Endodermal cell (in vitro differentiated cells): ENCODE data around the gene NOS3. TPM values are rescaled to one million over a fixed set of nuclear protein-coding genes. Genes with fewer than 3 reads are reported as not detected.

ENCODE experiments used
- DNase-seq: peaks from one replicate; pipeline ENCODE4 v3.0.0-alpha.2; 2017
- H3K27ac ChIP-seq: 2 replicates; pipeline ENCODE4 v1.5.1; 2013; ENCODE audit warnings: mild to moderate bottlenecking, low read depth, low read length, moderate library complexity
- H3K27me3 ChIP-seq: 2 replicates; pipeline ENCODE4 v1.6.1; 2013; ENCODE audit warnings: mild to moderate bottlenecking, low read length, moderate library complexity; ENCODE audit not compliant: insufficient read depth, control insufficient read depth, poor library complexity, severe bottlenecking
- H3K36me3 ChIP-seq: 2 replicates; pipeline ENCODE4 v1.7.0; 2013; ENCODE audit warnings: mild to moderate bottlenecking, low read length, moderate library complexity; ENCODE audit not compliant: control insufficient read depth, insufficient read depth
- H3K4me1 ChIP-seq: one replicate; pipeline ENCODE4 v1.7.0; 2013; ENCODE audit warnings: low read length; ENCODE audit not compliant: control insufficient read depth, insufficient read depth
- H3K4me3 ChIP-seq: 2 replicates; pipeline ENCODE4 v1.5.1; 2013; ENCODE audit warnings: mild to moderate bottlenecking, low read length, moderate library complexity
- H3K9ac ChIP-seq: 2 replicates; pipeline ENCODE4 v1.6.1; 2013; ENCODE audit warnings: mild to moderate bottlenecking, low read length, moderate library complexity; ENCODE audit not compliant: poor library complexity, severe bottlenecking; ENCODE audit errors: extremely low read depth
- H3K9me3 ChIP-seq: 2 replicates; pipeline ENCODE4 v1.6.1; 2013; ENCODE audit warnings: mild to moderate bottlenecking, low read length, moderate library complexity; ENCODE audit not compliant: control insufficient read depth
- H3K27ac Mint-ChIP-seq: 2 replicates; pipeline ENCODE4 v1.8.0; 2020; ENCODE audit warnings: mixed read lengths
- H3K27me3 Mint-ChIP-seq: 2 replicates; pipeline ENCODE4 v1.8.0; 2021; ENCODE audit warnings: mild to moderate bottlenecking, mixed read lengths; ENCODE audit not compliant: insufficient read depth
- H3K36me3 Mint-ChIP-seq: 2 replicates; pipeline ENCODE4 v1.8.0; 2020; ENCODE audit warnings: low read depth, mixed read lengths
- H3K4me1 Mint-ChIP-seq: 2 replicates; pipeline ENCODE4 v1.8.0; 2020; ENCODE audit warnings: mixed read lengths
- H3K4me3 Mint-ChIP-seq: 2 replicates; pipeline ENCODE4 v1.8.0; 2020; ENCODE audit warnings: mild to moderate bottlenecking, moderate library complexity, mixed read lengths
- H3K9me3 Mint-ChIP-seq: 2 replicates; pipeline ENCODE4 v1.8.0; 2020; ENCODE audit warnings: mild to moderate bottlenecking, mixed read lengths
- WGBS, 2 experiments: methylation state at CpG; one replicate each; pipeline versions ENCODE4 v1.1.5 to v1.1.7; 2013; ENCODE audit warnings: missing lambda C conversion rate in 2 of 2, mixed read lengths in 1 of 2; ENCODE audit not compliant: insufficient coverage in 1 of 2, insufficient read length in 1 of 2; 5-methylcytosine and 5-hydroxymethylcytosine counted together
- total RNA-seq, 2 donors: library from RNA; stranded (reverse); fragmentation: NEBNext Ultra II Directional in 1 of 2; extraction: Animal tissue kit (Norgen Biotek cat#: 25700) in 1 of 2; gene quantifications; 2 replicates in 1 of 2; 3 replicates in 1 of 2; pipeline ENCODE4 v1.2.1, GENCODE V29; 2021
- TF ChIP-seq, protein P1 (sequence below): fragments of 200-600 bp; sonication (generic); conservative IDR thresholded peaks from 2 replicates; pipeline ENCODE4 v1.5.0; 2021; ENCODE audit warnings: antibody characterized with exemption, mild to moderate bottlenecking

The NOS3 gene
- total RNA-seq, 2 donors from 2014 or later: 2.3 to 9.1 TPM

DNA sequence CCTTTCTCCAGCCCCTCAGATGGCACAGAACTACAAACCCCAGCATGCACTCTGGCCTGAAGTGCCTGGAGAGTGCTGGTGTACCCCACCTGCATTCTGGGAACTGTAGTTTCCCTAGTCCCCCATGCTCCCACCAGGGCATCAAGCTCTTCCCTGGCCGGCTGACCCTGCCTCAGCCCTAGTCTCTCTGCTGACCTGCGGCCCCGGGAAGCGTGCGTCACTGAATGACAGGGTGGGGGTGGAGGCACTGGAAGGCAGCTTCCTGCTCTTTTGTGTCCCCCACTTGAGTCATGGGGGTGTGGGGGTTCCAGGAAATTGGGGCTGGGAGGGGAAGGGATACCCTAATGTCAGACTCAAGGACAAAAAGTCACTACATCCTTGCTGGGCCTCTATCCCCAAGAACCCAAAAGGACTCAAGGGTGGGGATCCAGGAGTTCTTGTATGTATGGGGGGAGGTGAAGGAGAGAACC lies 2.1 kb downstream of the NOS3 start:
- Mint-ChIP-seq H3K9me3 (peaks cover 21% of the 10 kb centered on the region), H3K27me3 (peaks cover 30% of the 10 kb centered on the region), H3K27ac (no peak overlapping the region), H3K4me3 (no peak overlapping the region), H3K4me1 (peaks cover 6% of the 10 kb centered on the region), H3K36me3 (no peaks in the 10 kb centered on the region)
- TF ChIP-seq, protein P1, sequence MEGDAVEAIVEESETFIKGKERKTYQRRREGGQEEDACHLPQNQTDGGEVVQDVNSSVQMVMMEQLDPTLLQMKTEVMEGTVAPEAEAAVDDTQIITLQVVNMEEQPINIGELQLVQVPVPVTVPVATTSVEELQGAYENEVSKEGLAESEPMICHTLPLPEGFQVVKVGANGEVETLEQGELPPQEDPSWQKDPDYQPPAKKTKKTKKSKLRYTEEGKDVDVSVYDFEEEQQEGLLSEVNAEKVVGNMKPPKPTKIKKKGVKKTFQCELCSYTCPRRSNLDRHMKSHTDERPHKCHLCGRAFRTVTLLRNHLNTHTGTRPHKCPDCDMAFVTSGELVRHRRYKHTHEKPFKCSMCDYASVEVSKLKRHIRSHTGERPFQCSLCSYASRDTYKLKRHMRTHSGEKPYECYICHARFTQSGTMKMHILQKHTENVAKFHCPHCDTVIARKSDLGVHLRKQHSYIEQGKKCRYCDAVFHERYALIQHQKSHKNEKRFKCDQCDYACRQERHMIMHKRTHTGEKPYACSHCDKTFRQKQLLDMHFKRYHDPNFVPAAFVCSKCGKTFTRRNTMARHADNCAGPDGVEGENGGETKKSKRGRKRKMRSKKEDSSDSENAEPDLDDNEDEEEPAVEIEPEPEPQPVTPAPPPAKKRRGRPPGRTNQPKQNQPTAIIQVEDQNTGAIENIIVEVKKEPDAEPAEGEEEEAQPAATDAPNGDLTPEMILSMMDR: no peak
- Histone ChIP-seq H3K9ac (no peak overlapping the region), H3K27ac (peak overlapping the region; percentile 11), H3K4me1 (peaks cover 6% of the 10 kb centered on the region), H3K4me3 (no peak overlapping the region), H3K9me3 (no peaks in the 10 kb centered on the region), H3K36me3 (no peaks in the 10 kb centered on the region), H3K27me3 (peaks cover 1% of the 10 kb centered on the region)
- 34% methylated on average over 5 of the region's 5 CpGs; no CpG with 5 or more reads in 1 of the 2 experiments for WGBS, 2 experiments
- peak; percentile 92 for DNase-seq

DNA sequence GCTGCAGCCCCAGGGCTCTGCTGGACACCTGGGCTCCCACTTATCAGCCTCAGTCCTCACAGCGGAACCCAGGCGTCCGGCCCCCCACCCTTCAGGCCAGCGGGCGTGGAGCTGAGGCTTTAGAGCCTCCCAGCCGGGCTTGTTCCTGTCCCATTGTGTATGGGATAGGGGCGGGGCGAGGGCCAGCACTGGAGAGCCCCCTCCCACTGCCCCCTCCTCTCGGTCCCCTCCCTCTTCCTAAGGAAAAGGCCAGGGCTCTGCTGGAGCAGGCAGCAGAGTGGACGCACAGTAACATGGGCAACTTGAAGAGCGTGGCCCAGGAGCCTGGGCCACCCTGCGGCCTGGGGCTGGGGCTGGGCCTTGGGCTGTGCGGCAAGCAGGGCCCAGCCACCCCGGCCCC lies 2.7 kb downstream of the NOS3 start:
- DNase-seq: peak; percentile 79
- Histone ChIP-seq H3K9ac (no peak overlapping the region), H3K36me3 (no peaks in the 10 kb centered on the region), H3K4me1 (peaks cover 6% of the 10 kb centered on the region), H3K9me3 (no peaks in the 10 kb centered on the region), H3K27me3 (no peaks in the 10 kb centered on the region), H3K27ac (peak overlapping the region; percentile 11), H3K4me3 (no peak overlapping the region)
- TF ChIP-seq, protein P1: no peak
- H3K27ac Mint-ChIP-seq: no peak overlapping the region
- peaks cover 26% of the 10 kb centered on the region for H3K27me3 Mint-ChIP-seq
- H3K4me1 Mint-ChIP-seq: peaks cover 3% of the 10 kb centered on the region
- H3K36me3 Mint-ChIP-seq: no peaks in the 10 kb centered on the region
- WGBS, 2 experiments: 85% methylated on average over 14 of the region's 14 CpGs; no CpG with 5 or more reads in 1 of the 2 experiments
- peaks cover 21% of the 10 kb centered on the region for H3K9me3 Mint-ChIP-seq
- H3K4me3 Mint-ChIP-seq: no peak overlapping the region

DNA sequence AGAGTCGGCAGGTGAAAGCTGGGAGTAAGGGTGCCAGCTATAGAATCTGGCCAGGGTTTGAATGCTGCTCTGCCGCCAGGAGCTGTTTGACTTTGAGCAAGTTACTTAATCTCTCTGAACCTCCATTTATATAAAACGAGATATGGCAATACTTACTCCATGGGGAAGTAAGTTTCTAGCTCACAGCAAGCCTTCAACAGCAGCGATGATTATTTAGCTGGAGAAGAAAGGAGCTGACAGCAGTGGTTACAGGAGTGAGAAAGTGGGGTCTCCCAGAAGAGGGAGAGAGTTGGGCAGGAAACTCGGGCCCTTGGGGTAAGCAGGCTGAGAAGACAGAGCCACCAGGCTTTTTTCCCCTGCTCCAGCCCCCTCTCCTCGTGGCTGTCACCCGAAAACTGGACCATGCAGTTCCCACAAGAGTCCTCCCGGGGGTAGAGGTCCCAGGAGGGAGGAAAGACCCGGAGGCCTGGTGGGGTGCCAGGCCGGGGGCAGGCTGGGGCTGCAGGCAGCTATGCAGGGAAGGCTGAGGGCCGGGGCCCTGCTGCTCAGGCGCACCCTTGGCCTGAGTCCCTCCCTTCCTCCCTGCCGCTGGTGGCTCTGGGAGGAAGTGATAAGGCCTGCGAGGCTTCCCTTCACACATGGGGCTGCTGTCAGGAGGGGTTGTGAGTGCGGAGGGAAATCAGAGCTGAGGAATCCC lies 3.5 kb downstream of the NOS3 start:
- H3K4me1 Mint-ChIP-seq: no peaks in the 10 kb centered on the region
- Histone ChIP-seq H3K9ac (no peak overlapping the region), H3K4me3 (no peak overlapping the region), H3K27ac (no peak overlapping the region), H3K9me3 (no peaks in the 10 kb centered on the region), H3K27me3 (no peaks in the 10 kb centered on the region), H3K4me1 (peaks cover 6% of the 10 kb centered on the region), H3K36me3 (no peaks in the 10 kb centered on the region)
- TF ChIP-seq, protein P1: no peak
- 73 to 78% methylated on average over 3 to 15 of the region's 15 CpGs for WGBS, 2 experiments
- peak; percentile 67 for DNase-seq
- H3K9me3 Mint-ChIP-seq: peaks cover 21% of the 10 kb centered on the region
- H3K27ac Mint-ChIP-seq: no peak overlapping the region
- no peak overlapping the region for H3K4me3 Mint-ChIP-seq
- H3K36me3 Mint-ChIP-seq: no peaks in the 10 kb centered on the region
- H3K27me3 Mint-ChIP-seq: peaks cover 20% of the 10 kb centered on the region
